ENCODE results near the gene TRIM38.

TRIM38 gene

DNA sequence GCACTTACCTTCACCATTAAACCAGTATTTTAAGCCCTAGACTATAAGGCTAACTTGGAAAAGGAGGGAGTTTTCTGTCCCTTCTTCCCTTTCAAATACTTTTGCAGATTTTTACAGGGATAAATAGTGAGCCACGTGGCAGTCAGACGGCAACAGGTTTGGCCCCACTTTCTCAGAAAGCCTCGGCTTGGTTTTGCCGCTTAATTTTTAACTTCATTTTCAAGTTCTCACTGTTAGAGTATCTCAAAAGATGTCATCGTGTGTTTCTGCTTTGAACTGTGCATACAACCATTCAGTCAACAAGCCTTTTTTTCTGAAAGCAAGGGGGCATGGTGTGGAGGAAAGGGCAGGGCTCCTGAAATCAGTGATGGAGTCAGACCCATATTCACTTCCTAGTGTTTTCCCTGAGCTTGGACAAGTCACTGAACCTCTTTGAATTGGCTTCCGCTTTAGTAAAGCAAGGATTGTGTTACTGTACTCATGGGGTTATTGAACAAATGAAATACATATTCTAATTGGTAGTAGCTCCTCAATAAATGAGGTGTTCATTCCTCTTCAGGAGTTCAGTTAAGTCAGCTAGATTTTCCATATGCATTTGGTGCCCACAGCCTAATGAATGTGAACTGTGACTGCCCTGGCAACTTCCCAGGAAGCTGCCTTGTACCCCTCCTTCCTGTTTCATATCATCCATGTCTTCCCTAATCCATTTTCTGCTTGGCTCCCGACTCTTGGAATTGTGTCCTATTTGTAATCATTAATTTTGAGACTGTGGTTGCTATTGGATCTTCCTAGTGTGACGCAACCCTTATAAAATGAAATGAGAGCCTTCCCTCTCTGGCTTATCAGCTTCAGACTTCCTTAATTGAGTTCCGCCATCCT is 31.8 kb upstream of the TRIM38 start, which contains the start of gene SLC17A2:
Gene SLC17A2 (minus strand): TSS at position 160 of the 879 bp plus-strand sequence. CDS start 4,895 bp downstream, outside the sequence.
- in situ Hi-C loops (cut with HindIII; ENCODE audit: low sequenced_read_pairs): no loop called here
- no peak within 1 kb of the TSS for H3K4me3 ChIP-seq (ENCODE audit: low read depth, low read length)
- no peak for DNase-seq (ENCODE audit: low read depth)
- TF ChIP-seq, protein P1, sequence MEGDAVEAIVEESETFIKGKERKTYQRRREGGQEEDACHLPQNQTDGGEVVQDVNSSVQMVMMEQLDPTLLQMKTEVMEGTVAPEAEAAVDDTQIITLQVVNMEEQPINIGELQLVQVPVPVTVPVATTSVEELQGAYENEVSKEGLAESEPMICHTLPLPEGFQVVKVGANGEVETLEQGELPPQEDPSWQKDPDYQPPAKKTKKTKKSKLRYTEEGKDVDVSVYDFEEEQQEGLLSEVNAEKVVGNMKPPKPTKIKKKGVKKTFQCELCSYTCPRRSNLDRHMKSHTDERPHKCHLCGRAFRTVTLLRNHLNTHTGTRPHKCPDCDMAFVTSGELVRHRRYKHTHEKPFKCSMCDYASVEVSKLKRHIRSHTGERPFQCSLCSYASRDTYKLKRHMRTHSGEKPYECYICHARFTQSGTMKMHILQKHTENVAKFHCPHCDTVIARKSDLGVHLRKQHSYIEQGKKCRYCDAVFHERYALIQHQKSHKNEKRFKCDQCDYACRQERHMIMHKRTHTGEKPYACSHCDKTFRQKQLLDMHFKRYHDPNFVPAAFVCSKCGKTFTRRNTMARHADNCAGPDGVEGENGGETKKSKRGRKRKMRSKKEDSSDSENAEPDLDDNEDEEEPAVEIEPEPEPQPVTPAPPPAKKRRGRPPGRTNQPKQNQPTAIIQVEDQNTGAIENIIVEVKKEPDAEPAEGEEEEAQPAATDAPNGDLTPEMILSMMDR (IDR thresholded peaks at IDR 0.05; ENCODE audit: low read depth, low read length, missing control alignments): no peak

DNA sequence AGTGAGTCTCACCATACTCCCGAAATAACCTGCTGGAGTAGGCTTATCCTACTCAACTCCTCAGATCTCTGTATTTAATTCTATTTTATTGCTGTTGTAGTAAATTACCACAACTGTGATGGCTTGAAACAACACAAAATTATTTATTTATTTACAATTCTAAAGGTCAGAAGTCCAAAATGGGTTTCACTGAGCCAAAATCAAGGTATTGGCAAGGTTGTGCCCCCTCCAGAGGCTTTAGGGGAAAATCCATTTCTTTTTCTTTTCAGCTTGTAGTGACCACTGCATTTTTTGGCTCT is 31.2 kb upstream of the TRIM38 start:
- DNase-seq (ENCODE audit: low read depth): no peak
- in situ Hi-C loops (cut with HindIII; ENCODE audit: low sequenced_read_pairs): no loop called here
- H3K4me3 ChIP-seq (ENCODE audit: low read depth, low read length): no peak overlapping the region
- TF ChIP-seq, protein P1 (IDR thresholded peaks at IDR 0.05; ENCODE audit: low read depth, low read length, missing control alignments): no peak

DNA sequence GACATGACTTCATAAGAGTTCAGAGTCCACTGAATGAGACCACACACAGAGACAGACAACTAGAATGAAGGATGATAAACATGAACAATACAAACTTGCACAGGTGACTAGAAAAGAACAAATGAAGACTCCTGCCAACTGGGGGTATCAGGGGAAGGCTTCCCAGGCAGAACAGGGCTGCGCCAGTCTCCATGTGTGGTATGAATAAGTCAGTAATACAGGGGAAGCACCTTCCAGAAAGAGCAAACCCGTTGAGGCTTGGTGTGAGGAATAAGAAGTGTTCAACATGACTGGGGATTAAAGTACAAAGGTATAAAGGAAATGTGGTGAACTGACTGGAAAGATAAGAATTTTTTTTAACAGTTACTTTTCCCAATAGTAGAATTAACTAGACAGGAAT is 28.4 kb upstream of the TRIM38 start:
- in situ Hi-C loops (cut with HindIII; ENCODE audit: low sequenced_read_pairs): no loop called here

DNA sequence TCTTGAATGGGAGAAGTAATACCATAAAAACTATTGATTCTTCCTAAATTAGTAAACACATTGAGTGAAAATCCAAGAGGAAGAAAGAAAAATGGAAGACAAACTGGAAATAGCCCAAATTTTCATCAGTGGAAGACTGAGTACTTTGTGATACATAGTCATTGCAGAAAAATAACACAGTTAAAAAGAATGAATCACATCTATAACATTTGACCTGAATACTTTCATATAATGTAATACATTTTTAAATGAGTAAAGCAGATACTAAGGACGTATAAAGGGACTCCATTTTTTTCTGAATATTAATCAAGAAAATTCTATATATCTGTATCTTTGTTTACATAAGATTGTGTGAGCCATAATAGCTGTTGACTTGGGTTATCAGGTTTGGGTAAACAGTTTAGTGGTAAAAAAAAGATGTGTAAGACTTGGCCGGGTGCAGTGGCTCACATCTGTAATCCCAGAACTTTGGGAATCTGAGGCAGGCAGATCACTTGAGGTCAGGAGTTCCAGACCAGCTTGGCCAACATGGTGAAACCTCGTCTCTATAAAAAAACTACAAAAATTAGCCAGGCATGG is 27.8 kb upstream of the TRIM38 start:
- DNase-seq (ENCODE audit: low read depth): no peak
- no peak overlapping the region for H3K4me3 ChIP-seq (ENCODE audit: low read depth, low read length)
- TF ChIP-seq, protein P1 (IDR thresholded peaks at IDR 0.05; ENCODE audit: low read depth, low read length, missing control alignments): no peak
- in situ Hi-C loops (cut with HindIII; ENCODE audit: low sequenced_read_pairs): no loop called here

More for the DNA sequence above, 28.4 kb upstream of the TRIM38 start:
- TF ChIP-seq, protein P1 (IDR thresholded peaks at IDR 0.05; ENCODE audit: low read depth, low read length, missing control alignments): no peak
- no peak overlapping the region for H3K4me3 ChIP-seq (ENCODE audit: low read depth, low read length)
- DNase-seq (ENCODE audit: low read depth): no peak

DNA sequence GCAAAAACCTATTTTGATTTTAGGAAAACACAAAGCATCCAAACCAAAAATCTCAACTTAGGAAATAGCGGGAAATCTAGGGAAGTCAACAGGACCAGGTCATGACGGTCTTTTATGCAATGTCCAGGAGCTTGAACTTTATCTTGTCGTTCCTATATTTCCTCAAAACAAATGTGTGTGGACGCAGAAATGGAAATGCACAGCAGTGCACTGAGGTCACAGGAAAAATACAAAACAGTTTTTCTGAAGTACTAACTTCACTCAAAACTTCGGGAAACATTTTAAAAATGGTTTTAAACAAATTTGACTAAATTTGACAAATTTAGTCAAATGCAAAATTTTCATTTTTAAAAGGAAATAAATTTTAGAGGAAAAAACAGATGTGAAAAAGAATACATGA is 26.6 kb upstream of the TRIM38 start:
- TF ChIP-seq, protein P1 (IDR thresholded peaks at IDR 0.05; ENCODE audit: low read depth, low read length, missing control alignments): no peak
- H3K4me3 ChIP-seq (ENCODE audit: low read depth, low read length): no peak overlapping the region
- in situ Hi-C loops (cut with HindIII; ENCODE audit: low sequenced_read_pairs): no loop called here
- DNase-seq (ENCODE audit: low read depth): no peak

DNA sequence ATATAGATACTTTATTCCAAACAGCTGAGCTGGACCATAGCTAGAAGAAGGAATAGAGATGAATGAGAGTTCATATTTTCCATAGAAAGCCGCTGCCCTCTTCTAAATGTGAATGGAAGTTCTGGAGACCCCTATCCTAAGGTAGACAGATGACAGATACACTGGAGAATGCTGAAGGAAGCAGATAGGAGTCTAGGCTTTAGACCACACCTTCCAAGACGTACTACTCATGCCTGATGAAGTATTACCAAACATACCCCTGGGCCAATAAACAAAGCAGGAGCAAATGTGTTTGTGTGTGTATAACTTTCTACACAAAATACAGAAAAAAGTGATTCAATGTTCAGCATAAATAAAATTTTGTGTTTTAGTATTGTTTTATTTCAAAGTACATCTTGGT is 23.0 kb upstream of the TRIM38 start:
- no peak for DNase-seq (ENCODE audit: low read depth)
- TF ChIP-seq, protein P1 (IDR thresholded peaks at IDR 0.05; ENCODE audit: low read depth, low read length, missing control alignments): no peak
- no peak overlapping the region for H3K4me3 ChIP-seq (ENCODE audit: low read depth, low read length)
- in situ Hi-C loops (cut with HindIII; ENCODE audit: low sequenced_read_pairs): no loop called here
